ES-I3 (cell line): ENCODE data around the gene LRSAM1.

Experiments
- H3K36me3 ChIP-seq: 2 replicates; pipeline ENCODE4 v1.6.1; 2013; ENCODE audit warnings: mild to moderate bottlenecking, low read length, control low read depth, moderate library complexity; ENCODE audit not compliant: insufficient read depth
- H3K4me1 ChIP-seq: 2 replicates; pipeline ENCODE4 v1.6.1; 2013; ENCODE audit warnings: mild to moderate bottlenecking, control low read depth, low read length; ENCODE audit not compliant: insufficient read depth
- H3K9ac ChIP-seq: 2 replicates; pipeline ENCODE4 v1.6.1; 2013; ENCODE audit warnings: low read depth, mild to moderate bottlenecking, low read length, moderate library complexity
- H3K9me3 ChIP-seq: 2 replicates; pipeline ENCODE4 v1.6.1; 2013; ENCODE audit warnings: mild to moderate bottlenecking, low read length, moderate library complexity; ENCODE audit not compliant: control insufficient read depth, insufficient read depth

LRSAM1 gene

GRCh38 chr9:127539259-127539981 lies 88.1 kb downstream of the LRSAM1 start:
- Histone ChIP-seq H3K9ac (no peak overlapping the region), H3K4me1 (peaks cover 18% of the 10 kb centered on the region), H3K36me3 (no peaks in the 10 kb centered on the region; the same call in 1 of the 2 replicates), H3K9me3 (no peaks in the 10 kb centered on the region)

- Histone ChIP-seq H3K4me1 (peaks cover 18% of the 10 kb centered on the region), H3K36me3 (no peaks in the 10 kb centered on the region; the same call in 1 of the 2 replicates), H3K9ac (no peak overlapping the region), H3K9me3 (no peaks in the 10 kb centered on the region)
Observed at GRCh38 chr9:127539982-127540663, 88.8 kb downstream of the LRSAM1 start.

- peaks cover 21% of the 10 kb centered on the region for H3K4me1 ChIP-seq
- no peak overlapping the region for H3K9ac ChIP-seq
Observed at GRCh38 chr9:127540664-127541041, 89.3 kb downstream of the LRSAM1 start.

GRCh38 chr9:127541176-127541575 lies 89.9 kb downstream of the LRSAM1 start:
- H3K9ac ChIP-seq, result no peak overlapping the region
- no peaks in the 10 kb centered on the region; the same call in 1 of the 2 replicates for H3K36me3 ChIP-seq
- H3K9me3 ChIP-seq, result no peaks in the 10 kb centered on the region
- peaks cover 26% of the 10 kb centered on the region for H3K4me1 ChIP-seq

More at GRCh38 chr9:127540664-127541041, 89.3 kb downstream of the LRSAM1 start:
- no peaks in the 10 kb centered on the region; the same call in 1 of the 2 replicates for H3K36me3 ChIP-seq
- no peaks in the 10 kb centered on the region for H3K9me3 ChIP-seq

- H3K36me3 ChIP-seq, result no peaks in the 10 kb centered on the region; the same call in 1 of the 2 replicates
- H3K9ac ChIP-seq, result no peak overlapping the region
- H3K4me1 ChIP-seq, result peaks cover 30% of the 10 kb centered on the region
- H3K9me3 ChIP-seq, result no peaks in the 10 kb centered on the region
Observed at GRCh38 chr9:127541865-127542264, 90.6 kb downstream of the LRSAM1 start.

GRCh38 chr9:127543221-127543620 lies 91.9 kb downstream of the LRSAM1 start:
- Histone ChIP-seq H3K9me3 (no peaks in the 10 kb centered on the region), H3K4me1 (peaks cover 19% of the 10 kb centered on the region; the same call in 1 of the 2 replicates), H3K36me3 (no peaks in the 10 kb centered on the region; the same call in 1 of the 2 replicates), H3K9ac (no peak overlapping the region)

GRCh38 chr9:127543973-127544533 lies 92.7 kb downstream of the LRSAM1 start:
- Histone ChIP-seq H3K36me3 (no peaks in the 10 kb centered on the region), H3K4me1 (peaks cover 17% of the 10 kb centered on the region; the same call in 1 of the 2 replicates)

GRCh38 chr9:127545196-127546124 lies 94.2 kb downstream of the LRSAM1 start:
- Histone ChIP-seq H3K36me3 (no peaks in the 10 kb centered on the region), H3K4me1 (peaks cover 14% of the 10 kb centered on the region; the same call in 1 of the 2 replicates), H3K9me3 (no peaks in the 10 kb centered on the region), H3K9ac (no peak overlapping the region)

More at GRCh38 chr9:127543973-127544533, 92.7 kb downstream of the LRSAM1 start:
- H3K9me3 ChIP-seq, result no peaks in the 10 kb centered on the region
- H3K9ac ChIP-seq, result no peak overlapping the region

- Histone ChIP-seq H3K9ac (no peak overlapping the region), H3K36me3 (no peaks in the 10 kb centered on the region), H3K4me1 (peaks cover 14% of the 10 kb centered on the region; the same call in 1 of the 2 replicates), H3K9me3 (no peaks in the 10 kb centered on the region)
Observed at GRCh38 chr9:127546125-127546832, 95.0 kb downstream of the LRSAM1 start.

- no peak overlapping the region for H3K9ac ChIP-seq
- H3K36me3 ChIP-seq, result no peaks in the 10 kb centered on the region
- peaks cover 14% of the 10 kb centered on the region; the same call in 1 of the 2 replicates for H3K4me1 ChIP-seq
- H3K9me3 ChIP-seq, result no peaks in the 10 kb centered on the region
Observed at GRCh38 chr9:127548352-127548881, 97.1 kb downstream of the LRSAM1 start.

GRCh38 chr9:127549218-127549617 lies 97.9 kb downstream of the LRSAM1 start:
- Histone ChIP-seq H3K4me1 (peaks cover 14% of the 10 kb centered on the region; the same call in 1 of the 2 replicates), H3K9me3 (no peaks in the 10 kb centered on the region), H3K9ac (no peak overlapping the region), H3K36me3 (no peaks in the 10 kb centered on the region)

- no peak overlapping the region for H3K9ac ChIP-seq
- no peaks in the 10 kb centered on the region for H3K36me3 ChIP-seq
- no peaks in the 10 kb centered on the region for H3K9me3 ChIP-seq
- H3K4me1 ChIP-seq, result peaks cover 14% of the 10 kb centered on the region; the same call in 1 of the 2 replicates
Observed at GRCh38 chr9:127549751-127550150, 98.4 kb downstream of the LRSAM1 start.

GRCh38 chr9:127550282-127550681 lies 99.0 kb downstream of the LRSAM1 start:
- Histone ChIP-seq H3K36me3 (no peaks in the 10 kb centered on the region), H3K9me3 (no peaks in the 10 kb centered on the region), H3K9ac (no peak overlapping the region), H3K4me1 (peaks cover 18% of the 10 kb centered on the region)
